HG03432 (cell line): ENCODE measurements around the gene TUBA3E.
"Not testable (repeated sequence)": the region's sequence is repeated elsewhere in the genome, so short reads cannot be mapped to it uniquely, and the experiment has no call there.

Experiments used
- ATAC-seq: cut with Tn5 transposase; IDR thresholded peaks from one replicate; pipeline ENCODE4 v1.9.1; 2021; ENCODE audit warnings: mild to moderate bottlenecking, moderate library complexity; ENCODE audit not compliant: unreplicated experiment

The TUBA3E gene

DNA sequence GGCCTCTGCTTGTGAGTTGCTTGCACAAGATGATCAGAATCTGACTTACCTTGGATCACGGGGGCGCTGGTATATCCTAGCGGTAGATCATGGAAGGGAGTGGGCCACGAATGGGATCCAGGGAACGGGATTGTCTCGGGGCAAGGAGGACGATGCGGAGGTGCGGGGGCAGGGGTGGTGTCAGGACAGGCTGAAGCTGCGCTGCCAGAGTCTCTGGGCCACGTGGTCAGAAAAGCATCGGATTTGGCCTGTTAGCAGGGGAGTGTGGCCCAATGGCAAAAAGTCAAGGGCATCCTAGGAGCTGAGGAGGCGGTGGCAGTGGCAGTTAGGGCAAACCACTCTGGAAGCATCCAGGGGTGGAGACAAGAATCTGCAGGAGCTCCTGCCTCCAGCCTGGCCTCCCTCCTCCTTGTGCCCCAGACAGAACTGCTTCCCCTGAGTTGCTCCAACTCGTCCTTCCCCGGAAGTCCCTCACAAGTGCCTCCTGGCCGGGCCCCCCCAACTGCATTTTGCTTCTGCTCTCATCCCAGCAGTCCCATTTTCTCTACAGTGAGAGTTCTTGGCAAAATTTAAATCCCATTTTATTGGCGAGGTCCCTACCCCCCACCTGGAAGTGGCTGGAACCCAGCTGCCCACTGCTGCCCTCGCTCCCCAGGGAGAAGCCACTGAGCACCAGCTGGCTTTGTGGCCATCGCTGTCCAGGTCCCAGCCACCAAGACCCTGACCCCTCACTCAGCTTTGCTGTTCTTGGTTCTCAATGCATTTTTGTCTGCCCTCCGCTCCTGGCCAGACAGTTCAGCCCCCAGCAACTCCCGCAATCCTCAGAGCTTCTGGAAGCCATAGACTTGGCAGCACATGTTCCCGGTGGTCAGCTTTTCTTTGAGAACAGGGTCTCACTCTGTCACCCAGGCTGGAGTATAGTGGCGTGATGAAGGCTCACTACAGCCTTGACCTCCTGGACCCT lies 47.8 kb downstream of the TUBA3E start:
- ATAC-seq = no peak

- not testable (repeated sequence) for ATAC-seq
These were observed 49.7 kb downstream of the TUBA3E start for GRCh38 chr2:130148515-130148914.

- peak; percentile 95 for ATAC-seq
These were observed 53.2 kb downstream of the TUBA3E start, which contains the start of gene CCDC74B for GRCh38 chr2:130145006-130145414. Gene CCDC74B, minus strand, starts transcription at chr2:130145112. Its CDS starts 116 bp downstream, at chr2:130144996.

GRCh38 chr2:130143266-130144039 lies 54.8 kb downstream of the TUBA3E start:
- not testable (repeated sequence) for ATAC-seq

- ATAC-seq = not testable (repeated sequence)
These were observed 55.6 kb downstream of the TUBA3E start for GRCh38 chr2:130142396-130143265.
